Activated T-cell treated with anti-CD3 and anti-CD28 coated beads for 48 hours (primary cell): ENCODE data around the gene CCL8.
A peak's percentile ranks its signal among the peaks of the same experiment; 100 is the strongest.
"Not testable (repeated sequence)": the region's sequence is repeated elsewhere in the genome, so short reads cannot be mapped to it uniquely, and the experiment has no call there.

Source experiments
- DNase-seq: peaks from one replicate; pipeline ENCODE4 v3.0.0-alpha.2; 2020; ENCODE audit warnings: low read depth

CCL8 gene

GRCh38 chr17:34314279-34314678 lies 5.0 kb upstream of the CCL8 start:
- DNase-seq, result no peak

GRCh38 chr17:34318474-34318873 lies 761 bp upstream of the CCL8 start:
- no peak for DNase-seq

- DNase-seq, result no peak
These were observed 2.7 kb downstream of the CCL8 start for GRCh38 chr17:34321964-34322363.

GRCh38 chr17:34327580-34327979 lies 8.3 kb downstream of the CCL8 start:
- DNase-seq, result not testable (repeated sequence)

- DNase-seq, result no peak
These were observed 18.5 kb downstream of the CCL8 start for GRCh38 chr17:34337701-34338100.

- DNase-seq, result no peak
These were observed 20.0 kb downstream of the CCL8 start for GRCh38 chr17:34339138-34339770.

GRCh38 chr17:34341916-34342315 lies 22.7 kb downstream of the CCL8 start:
- no peak for DNase-seq

GRCh38 chr17:34347063-34347462 lies 27.8 kb downstream of the CCL8 start:
- no peak for DNase-seq

GRCh38 chr17:34349751-34350150 lies 30.5 kb downstream of the CCL8 start:
- no peak for DNase-seq

- no peak for DNase-seq
These were observed 31.9 kb downstream of the CCL8 start for GRCh38 chr17:34351096-34351495.

- DNase-seq, result no peak
These were observed 33.0 kb downstream of the CCL8 start for GRCh38 chr17:34352191-34352590.

- DNase-seq, result no peak
These were observed 35.4 kb downstream of the CCL8 start for GRCh38 chr17:34354637-34355036.

GRCh38 chr17:34356194-34356593 lies 37.0 kb downstream of the CCL8 start, which contains the start of gene CCL13:
Gene CCL13, plus strand, starts transcription at chr17:34356480. Its CDS starts 47 bp downstream, at chr17:34356527.
- DNase-seq, result no peak

- DNase-seq, result no peak
These were observed 38.2 kb downstream of the CCL8 start for GRCh38 chr17:34357398-34357797.

GRCh38 chr17:34358631-34359030 lies 39.4 kb downstream of the CCL8 start:
- DNase-seq, result no peak

- no peak for DNase-seq
These were observed 41.5 kb downstream of the CCL8 start for GRCh38 chr17:34360601-34361270.

- peak; percentile 72 for DNase-seq
These were observed 42.3 kb downstream of the CCL8 start for GRCh38 chr17:34361478-34362061.

- no peak for DNase-seq
These were observed 44.0 kb downstream of the CCL8 start, which contains the start of gene CCL1 for GRCh38 chr17:34363183-34363661. Gene CCL1, minus strand, starts transcription at chr17:34363233. Its CDS starts 72 bp downstream, at chr17:34363161.

- DNase-seq, result no peak
These were observed 45.5 kb downstream of the CCL8 start for GRCh38 chr17:34364751-34365150.

GRCh38 chr17:34365340-34365739 lies 46.1 kb downstream of the CCL8 start:
- DNase-seq, result no peak

- DNase-seq, result no peak
These were observed 46.8 kb downstream of the CCL8 start for GRCh38 chr17:34366010-34366409.

- no peak for DNase-seq
These were observed 47.4 kb downstream of the CCL8 start for GRCh38 chr17:34366529-34367107.
